ENCODE measurements around the gene PEX5L. TPM values are rescaled to one million over a fixed set of nuclear protein-coding genes. Genes with fewer than 3 reads are reported as not detected.

The PEX5L gene
- total RNA-seq (0.51 and 5.9 TPM in 2 replicates), polyA plus RNA-seq (0.52 and 0.68 TPM in 2 replicates), polyA minus RNA-seq (ENCODE audit: low replicate concordance) (0.04 TPM in 1 of 2 replicates, not detected in the other)
- 0.84 and 1.2 TPM in 2 replicates for polyA plus RNA-seq (2012)

- no peaks in the 10 kb centered on the region for H3K79me2 ChIP-seq (ENCODE audit: control insufficient read depth, insufficient read depth, low read length)
- DNase-seq (ENCODE audit: low read depth in 2 of 2) = peak; percentile 24 to 61
- no peaks in the 10 kb centered on the region for H3K36me3 ChIP-seq (ENCODE audit: control insufficient read depth, insufficient read depth, low read length)
- H3K9me3 ChIP-seq (ENCODE audit: control insufficient read depth, insufficient read depth, low read depth, low read length) = no peaks in the 10 kb centered on the region
- H3K4me2 ChIP-seq (ENCODE audit: extremely low read depth, insufficient read depth, low read length) = peak within 1 kb of the TSS; percentile 54
- peaks cover 2% of the 10 kb centered on the region for H3K27me3 ChIP-seq (ENCODE audit: control insufficient read depth, insufficient read depth, low read length)
- no peaks in the 10 kb centered on the region for H3K4me1 ChIP-seq (ENCODE audit: control insufficient read depth, extremely low read depth, insufficient read depth, low read length)
- no peak within 1 kb of the TSS for H3K9ac ChIP-seq (ENCODE audit: insufficient read depth, low read length)
- H3K27ac ChIP-seq (ENCODE audit: insufficient read depth, low read length) = no peak within 1 kb of the TSS
- H2AFZ ChIP-seq (ENCODE audit: low read length) = no peak within 1 kb of the TSS
- H4K20me1 ChIP-seq (ENCODE audit: control insufficient read depth, extremely low read depth, insufficient read depth, low read length) = no peaks in the 10 kb centered on the region
- H3K4me3 ChIP-seq (replicated peaks in 1 of 4; ENCODE audit: control extremely low read depth in 1 of 4, insufficient read depth in 1 of 4, low read depth in 3 of 4, low read length in 4 of 4) = peak within 1 kb of the TSS; percentile 10 to 62 (median 30)
- TF ChIP-seq EZH2 (IDR thresholded peaks at IDR 0.05; ENCODE audit: low read length, missing control alignments) = peak; percentile 28
- no peak for TF ChIP-seq CTCF (conservative IDR thresholded peaks at IDR 0.05 in 1 of 2, IDR thresholded peaks at IDR 0.05 in 1 of 2; ENCODE audit: low read depth in 1 of 2, low read length in 2 of 2)
Observed at GRCh38 chr3:180036671-180037455, at the start of gene PEX5L. Gene PEX5L, minus strand, starts transcription at chr3:180036937. Its CDS starts 338 bp downstream, at chr3:180036599.

- Histone ChIP-seq H4K20me1 (ENCODE audit: control insufficient read depth, extremely low read depth, insufficient read depth, low read length) (no peaks in the 10 kb centered on the region), H3K9ac (ENCODE audit: insufficient read depth, low read length) (no peak overlapping the region), H3K4me1 (ENCODE audit: control insufficient read depth, extremely low read depth, insufficient read depth, low read length) (no peaks in the 10 kb centered on the region), H3K79me2 (ENCODE audit: control insufficient read depth, insufficient read depth, low read length) (no peaks in the 10 kb centered on the region), H3K36me3 (ENCODE audit: control insufficient read depth, insufficient read depth, low read length) (no peaks in the 10 kb centered on the region), H3K4me3 (replicated peaks in 1 of 4; ENCODE audit: control extremely low read depth in 1 of 4, insufficient read depth in 1 of 4, low read depth in 3 of 4, low read length in 4 of 4) (no peak overlapping the region), H2AFZ (ENCODE audit: low read length) (no peak overlapping the region), H3K9me3 (ENCODE audit: control insufficient read depth, insufficient read depth, low read depth, low read length) (no peaks in the 10 kb centered on the region), H3K27me3 (ENCODE audit: control insufficient read depth, insufficient read depth, low read length) (no peaks in the 10 kb centered on the region), H3K27ac (ENCODE audit: insufficient read depth, low read length) (no peak overlapping the region), H3K4me2 (ENCODE audit: extremely low read depth, insufficient read depth, low read length) (no peak overlapping the region)
- DNase-seq (ENCODE audit: low read depth in 2 of 2) = no peak
- TF ChIP-seq CTCF (conservative IDR thresholded peaks at IDR 0.05 in 1 of 2, IDR thresholded peaks at IDR 0.05 in 1 of 2; ENCODE audit: low read depth in 1 of 2, low read length in 2 of 2) (no peak), EZH2 (IDR thresholded peaks at IDR 0.05; ENCODE audit: low read length, missing control alignments) (no peak)
Observed at GRCh38 chr3:180085122-180085710, 48.5 kb upstream of the PEX5L start.

GRCh38 chr3:180082699-180083098 is 46.0 kb upstream of the PEX5L start:
- Histone ChIP-seq H3K27me3 (ENCODE audit: control insufficient read depth, insufficient read depth, low read length) (no peaks in the 10 kb centered on the region), H3K79me2 (ENCODE audit: control insufficient read depth, insufficient read depth, low read length) (no peaks in the 10 kb centered on the region), H4K20me1 (ENCODE audit: control insufficient read depth, extremely low read depth, insufficient read depth, low read length) (no peaks in the 10 kb centered on the region), H3K4me2 (ENCODE audit: extremely low read depth, insufficient read depth, low read length) (no peak overlapping the region), H3K9ac (ENCODE audit: insufficient read depth, low read length) (no peak overlapping the region), H3K4me1 (ENCODE audit: control insufficient read depth, extremely low read depth, insufficient read depth, low read length) (no peaks in the 10 kb centered on the region), H2AFZ (ENCODE audit: low read length) (no peak overlapping the region), H3K9me3 (ENCODE audit: control insufficient read depth, insufficient read depth, low read depth, low read length) (no peaks in the 10 kb centered on the region), H3K4me3 (replicated peaks in 1 of 4; ENCODE audit: control extremely low read depth in 1 of 4, insufficient read depth in 1 of 4, low read depth in 3 of 4, low read length in 4 of 4) (no peak overlapping the region), H3K27ac (ENCODE audit: insufficient read depth, low read length) (no peak overlapping the region), H3K36me3 (ENCODE audit: control insufficient read depth, insufficient read depth, low read length) (no peaks in the 10 kb centered on the region)
- no peak for DNase-seq (ENCODE audit: low read depth in 2 of 2)
- TF ChIP-seq EZH2 (IDR thresholded peaks at IDR 0.05; ENCODE audit: low read length, missing control alignments) = no peak
- no peak for TF ChIP-seq CTCF (conservative IDR thresholded peaks at IDR 0.05 in 1 of 2, IDR thresholded peaks at IDR 0.05 in 1 of 2; ENCODE audit: low read depth in 1 of 2, low read length in 2 of 2)

Measured in fibroblast of lung (primary cell).